Measurements from ENCODE around the gene SANBR.
"Not testable (repeated sequence)": the region's sequence is repeated elsewhere in the genome, so short reads cannot be mapped to it uniquely, and the experiment has no call there.

The SANBR gene

GRCh38 chr2:61065714-61066709 is at the start of gene SANBR:
SANBR (plus strand) TSS chr2:61065871; CDS start chr2:61070351, 4,480 bp downstream.
- DNase-seq, result peak; percentile 82

GRCh38 chr2:61015976-61016375 is 49.7 kb upstream of the SANBR start:
- no peak for DNase-seq

GRCh38 chr2:61016392-61017002 is 49.2 kb upstream of the SANBR start:
- DNase-seq, result no peak

GRCh38 chr2:61017003-61017555 is 48.6 kb upstream of the SANBR start:
- peak; percentile 87 for DNase-seq

GRCh38 chr2:61017556-61018317 is 47.9 kb upstream of the SANBR start, which contains the start of the genes PEX13 and PUS10:
PEX13 (plus strand) TSS chr2:61017720; CDS start chr2:61017760, 40 bp downstream.
PUS10 (minus strand) TSS chr2:61018255; CDS start chr2:61011890, 6,365 bp downstream.
- peak; percentile 46 for DNase-seq

- DNase-seq, result peak; percentile 14
Measured at GRCh38 chr2:61018318-61018755, 47.3 kb upstream of the SANBR start.

GRCh38 chr2:61018798-61019197 is 46.9 kb upstream of the SANBR start:
- DNase-seq, result no peak

- DNase-seq, result no peak
Measured at GRCh38 chr2:61021228-61021660, 44.4 kb upstream of the SANBR start.

- no peak for DNase-seq
Measured at GRCh38 chr2:61023670-61024069, 42.0 kb upstream of the SANBR start.

GRCh38 chr2:61029533-61029932 is 36.1 kb upstream of the SANBR start:
- DNase-seq, result no peak

GRCh38 chr2:61034592-61034991 is 31.1 kb upstream of the SANBR start:
- not testable (repeated sequence) for DNase-seq

- DNase-seq, result not testable (repeated sequence)
Measured at GRCh38 chr2:61036643-61037042, 29.0 kb upstream of the SANBR start.

- no peak for DNase-seq
Measured at GRCh38 chr2:61042807-61043206, 22.9 kb upstream of the SANBR start.

GRCh38 chr2:61044636-61045035 is 21.0 kb upstream of the SANBR start:
- DNase-seq, result no peak

GRCh38 chr2:61045226-61045625 is 20.4 kb upstream of the SANBR start:
- DNase-seq, result no peak

- DNase-seq, result no peak
Measured at GRCh38 chr2:61045999-61046398, 19.7 kb upstream of the SANBR start.

GRCh38 chr2:61055557-61055956 is 10.1 kb upstream of the SANBR start:
- no peak for DNase-seq

- DNase-seq, result no peak
Measured at GRCh38 chr2:61057562-61057961, 8.1 kb upstream of the SANBR start.

GRCh38 chr2:61059382-61059781 is 6.3 kb upstream of the SANBR start:
- no peak for DNase-seq

- DNase-seq, result no peak
Measured at GRCh38 chr2:61074100-61074499, 8.4 kb downstream of the SANBR start.

- no peak for DNase-seq
Measured at GRCh38 chr2:61085883-61086282, 20.2 kb downstream of the SANBR start.

- DNase-seq, result no peak
Measured at GRCh38 chr2:61089797-61090196, 24.1 kb downstream of the SANBR start.
